ENCODE data around the gene HIRIP3. TPM values are rescaled to one million over a fixed set of nuclear protein-coding genes. Genes with fewer than 3 reads are reported as not detected.

The HIRIP3 gene
- total RNA-seq, 4 donors from 2014 or later, result 25.6 to 31.4 (median 28.2) TPM

DNA sequence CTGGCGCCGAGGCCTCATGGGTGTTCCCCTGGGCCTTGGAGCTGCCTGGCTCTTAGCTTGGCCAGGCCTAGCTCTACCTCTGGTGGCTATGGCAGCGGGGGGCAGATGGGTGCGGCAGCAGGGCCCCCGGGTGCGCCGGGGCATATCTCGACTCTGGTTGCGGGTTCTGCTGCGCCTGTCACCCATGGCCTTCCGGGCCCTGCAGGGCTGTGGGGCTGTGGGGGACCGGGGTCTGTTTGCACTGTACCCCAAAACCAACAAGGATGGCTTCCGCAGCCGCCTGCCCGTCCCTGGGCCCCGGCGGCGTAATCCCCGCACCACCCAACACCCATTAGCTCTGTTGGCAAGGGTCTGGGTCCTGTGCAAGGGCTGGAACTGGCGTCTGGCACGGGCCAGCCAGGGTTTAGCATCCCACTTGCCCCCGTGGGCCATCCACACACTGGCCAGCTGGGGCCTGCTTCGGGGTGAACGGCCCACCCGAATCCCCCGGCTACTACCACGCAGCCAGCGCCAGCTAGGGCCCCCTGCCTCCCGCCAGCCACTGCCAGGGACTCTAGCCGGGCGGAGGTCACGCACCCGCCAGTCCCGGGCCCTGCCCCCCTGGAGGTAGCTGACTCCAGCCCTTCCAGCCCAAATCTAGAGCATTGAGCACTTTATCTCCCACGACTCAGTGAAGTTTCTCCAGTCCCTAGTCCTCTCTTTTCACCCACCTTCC is 7.9 kb downstream of the HIRIP3 start:
- Histone ChIP-seq H3K4me3 (no peak overlapping the region), H3K9me3 (no peaks in the 10 kb centered on the region), H3K36me3 (peaks cover 0 to 100% of the 10 kb centered on the region in 2 donors), H3K27me3 (no peaks in the 10 kb centered on the region), H3K27ac (no peak overlapping the region), H3K4me1 (no peaks in the 10 kb centered on the region)
- 60% methylated on average over 1 of the region's 35 CpGs; no CpG with 5 or more reads in 1 of the 2 donors for WGBS, 2 donors (ENCODE audit: low coverage in 1 of 2)
- ATAC-seq, result no peak
- TF ChIP-seq POLR2A (IDR thresholded peaks at IDR 0.05), result no peak
- TF ChIP-seq, protein P1, sequence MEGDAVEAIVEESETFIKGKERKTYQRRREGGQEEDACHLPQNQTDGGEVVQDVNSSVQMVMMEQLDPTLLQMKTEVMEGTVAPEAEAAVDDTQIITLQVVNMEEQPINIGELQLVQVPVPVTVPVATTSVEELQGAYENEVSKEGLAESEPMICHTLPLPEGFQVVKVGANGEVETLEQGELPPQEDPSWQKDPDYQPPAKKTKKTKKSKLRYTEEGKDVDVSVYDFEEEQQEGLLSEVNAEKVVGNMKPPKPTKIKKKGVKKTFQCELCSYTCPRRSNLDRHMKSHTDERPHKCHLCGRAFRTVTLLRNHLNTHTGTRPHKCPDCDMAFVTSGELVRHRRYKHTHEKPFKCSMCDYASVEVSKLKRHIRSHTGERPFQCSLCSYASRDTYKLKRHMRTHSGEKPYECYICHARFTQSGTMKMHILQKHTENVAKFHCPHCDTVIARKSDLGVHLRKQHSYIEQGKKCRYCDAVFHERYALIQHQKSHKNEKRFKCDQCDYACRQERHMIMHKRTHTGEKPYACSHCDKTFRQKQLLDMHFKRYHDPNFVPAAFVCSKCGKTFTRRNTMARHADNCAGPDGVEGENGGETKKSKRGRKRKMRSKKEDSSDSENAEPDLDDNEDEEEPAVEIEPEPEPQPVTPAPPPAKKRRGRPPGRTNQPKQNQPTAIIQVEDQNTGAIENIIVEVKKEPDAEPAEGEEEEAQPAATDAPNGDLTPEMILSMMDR (IDR thresholded peaks at IDR 0.05), result no peak
- no peak for TF ChIP-seq POLR2AphosphoS5 (IDR thresholded peaks at IDR 0.05)
- TF ChIP-seq EP300 (IDR thresholded peaks at IDR 0.05), result no peak

DNA sequence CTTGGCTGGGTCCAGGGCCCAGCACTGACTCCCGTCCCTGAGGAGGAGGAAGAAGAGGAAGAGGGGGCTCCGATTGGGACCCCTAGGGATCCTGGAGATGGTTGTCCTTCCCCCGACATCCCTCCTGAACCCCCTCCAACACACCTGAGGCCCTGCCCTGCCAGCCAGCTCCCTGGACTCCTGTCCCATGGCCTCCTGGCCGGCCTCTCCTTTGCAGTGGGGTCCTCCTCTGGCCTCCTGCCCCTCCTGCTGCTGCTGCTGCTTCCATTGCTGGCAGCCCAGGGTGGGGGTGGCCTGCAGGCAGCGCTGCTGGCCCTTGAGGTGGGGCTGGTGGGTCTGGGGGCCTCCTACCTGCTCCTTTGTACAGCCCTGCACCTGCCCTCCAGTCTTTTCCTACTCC is 8.5 kb downstream of the HIRIP3 start:
- Histone ChIP-seq H3K9me3 (no peaks in the 10 kb centered on the region), H3K27me3 (no peaks in the 10 kb centered on the region), H3K36me3 (peaks cover 0 to 100% of the 10 kb centered on the region in 2 donors), H3K27ac (no peak overlapping the region), H3K4me3 (no peak overlapping the region), H3K4me1 (no peaks in the 10 kb centered on the region)
- TF ChIP-seq EP300 (IDR thresholded peaks at IDR 0.05) (no peak), POLR2A (IDR thresholded peaks at IDR 0.05) (no peak), POLR2AphosphoS5 (IDR thresholded peaks at IDR 0.05) (no peak)
- TF ChIP-seq, protein P1 (IDR thresholded peaks at IDR 0.05), result no peak
- no peak for ATAC-seq
- 60 to 89% methylated on average over 1 to 4 of the region's 5 CpGs for WGBS, 2 donors (ENCODE audit: low coverage in 1 of 2)

DNA sequence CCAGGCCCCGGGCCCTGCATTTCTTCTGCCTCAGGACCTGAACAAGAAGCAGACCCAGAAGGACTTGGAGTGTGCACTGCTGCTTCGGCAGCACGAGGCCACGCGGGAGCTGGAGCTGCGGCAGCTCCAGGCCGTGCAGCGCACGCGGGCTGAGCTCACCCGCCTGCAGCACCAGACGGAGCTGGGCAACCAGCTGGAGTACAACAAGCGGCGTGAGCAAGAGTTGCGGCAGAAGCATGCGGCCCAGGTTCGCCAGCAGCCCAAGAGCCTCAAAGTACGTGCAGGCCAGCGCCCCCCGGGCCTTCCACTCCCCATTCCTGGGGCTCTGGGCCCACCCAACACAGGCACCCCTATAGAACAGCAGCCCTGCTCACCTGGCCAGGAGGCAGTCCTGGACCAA is 9.2 kb downstream of the HIRIP3 start:
- Histone ChIP-seq H3K4me3 (no peak overlapping the region), H3K27me3 (no peaks in the 10 kb centered on the region), H3K27ac (no peak overlapping the region), H3K36me3 (peaks cover 0 to 100% of the 10 kb centered on the region in 2 donors), H3K4me1 (no peaks in the 10 kb centered on the region), H3K9me3 (no peaks in the 10 kb centered on the region)
- no CpG with 5 or more reads among the region's 20 CpGs for WGBS, 2 donors (ENCODE audit: low coverage in 1 of 2)
- ATAC-seq, result no peak
- no peak for TF ChIP-seq EP300 (IDR thresholded peaks at IDR 0.05)
- no peak for TF ChIP-seq POLR2A (IDR thresholded peaks at IDR 0.05)
- TF ChIP-seq, protein P1 (IDR thresholded peaks at IDR 0.05), result no peak
- TF ChIP-seq POLR2AphosphoS5 (IDR thresholded peaks at IDR 0.05), result no peak

GRCh38 chr16:29985271-29985811 is 10.1 kb downstream of the HIRIP3 start:
- no peak overlapping the region for H3K4me3 ChIP-seq
- H3K4me1 ChIP-seq, result no peaks in the 10 kb centered on the region
- H3K27me3 ChIP-seq, result no peaks in the 10 kb centered on the region
- no peak for ATAC-seq
- 95% methylated on average over 7 of the region's 28 CpGs; no CpG with 5 or more reads in 1 of the 2 donors for WGBS, 2 donors (ENCODE audit: low coverage in 1 of 2)
- H3K36me3 ChIP-seq, result peaks cover 0 to 100% of the 10 kb centered on the region in 2 donors
- no peak for TF ChIP-seq EP300 (IDR thresholded peaks at IDR 0.05)
- TF ChIP-seq POLR2A (IDR thresholded peaks at IDR 0.05), result no peak
- TF ChIP-seq POLR2AphosphoS5 (IDR thresholded peaks at IDR 0.05), result no peak
- TF ChIP-seq, protein P1 (IDR thresholded peaks at IDR 0.05), result no peak
- no peak overlapping the region for H3K27ac ChIP-seq
- no peaks in the 10 kb centered on the region for H3K9me3 ChIP-seq

GRCh38 chr16:29984764-29985147 is 10.7 kb downstream of the HIRIP3 start:
- no peak for ATAC-seq
- WGBS, 2 donors (ENCODE audit: low coverage in 1 of 2), result 80 to 88% methylated on average over 3 to 4 of the region's 5 CpGs
- H3K9me3 ChIP-seq, result no peaks in the 10 kb centered on the region
- H3K4me3 ChIP-seq, result no peak overlapping the region
- no peaks in the 10 kb centered on the region for H3K4me1 ChIP-seq
- no peaks in the 10 kb centered on the region for H3K27me3 ChIP-seq
- TF ChIP-seq EP300 (IDR thresholded peaks at IDR 0.05) (no peak), POLR2AphosphoS5 (IDR thresholded peaks at IDR 0.05) (no peak), POLR2A (IDR thresholded peaks at IDR 0.05) (no peak)
- TF ChIP-seq, protein P1 (IDR thresholded peaks at IDR 0.05), result no peak
- H3K36me3 ChIP-seq, result peaks cover 0 to 100% of the 10 kb centered on the region in 2 donors
- H3K27ac ChIP-seq, result no peak overlapping the region
